GM12872 (cell line): ENCODE data around the gene CIB4.

ENCODE experiments used
- TF ChIP-seq, protein P1 (sequence below): IDR thresholded peaks from 3 replicates; pipeline ENCODE4 v1.5.1; 2011; ENCODE audit warnings: low read depth, mild to moderate bottlenecking, low read length, moderate library complexity; ENCODE audit not compliant: insufficient read depth

The CIB4 gene

GRCh38 chr2:26646986-26647672, 6.0 kb upstream of the CIB4 start:
- TF ChIP-seq, protein P1, sequence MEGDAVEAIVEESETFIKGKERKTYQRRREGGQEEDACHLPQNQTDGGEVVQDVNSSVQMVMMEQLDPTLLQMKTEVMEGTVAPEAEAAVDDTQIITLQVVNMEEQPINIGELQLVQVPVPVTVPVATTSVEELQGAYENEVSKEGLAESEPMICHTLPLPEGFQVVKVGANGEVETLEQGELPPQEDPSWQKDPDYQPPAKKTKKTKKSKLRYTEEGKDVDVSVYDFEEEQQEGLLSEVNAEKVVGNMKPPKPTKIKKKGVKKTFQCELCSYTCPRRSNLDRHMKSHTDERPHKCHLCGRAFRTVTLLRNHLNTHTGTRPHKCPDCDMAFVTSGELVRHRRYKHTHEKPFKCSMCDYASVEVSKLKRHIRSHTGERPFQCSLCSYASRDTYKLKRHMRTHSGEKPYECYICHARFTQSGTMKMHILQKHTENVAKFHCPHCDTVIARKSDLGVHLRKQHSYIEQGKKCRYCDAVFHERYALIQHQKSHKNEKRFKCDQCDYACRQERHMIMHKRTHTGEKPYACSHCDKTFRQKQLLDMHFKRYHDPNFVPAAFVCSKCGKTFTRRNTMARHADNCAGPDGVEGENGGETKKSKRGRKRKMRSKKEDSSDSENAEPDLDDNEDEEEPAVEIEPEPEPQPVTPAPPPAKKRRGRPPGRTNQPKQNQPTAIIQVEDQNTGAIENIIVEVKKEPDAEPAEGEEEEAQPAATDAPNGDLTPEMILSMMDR = no peak

GRCh38 chr2:26645762-26646161, 4.6 kb upstream of the CIB4 start:
- TF ChIP-seq, protein P1 = no peak

- TF ChIP-seq, protein P1 = no peak
These were observed 3.1 kb upstream of the CIB4 start for GRCh38 chr2:26644188-26644835.

DNA sequence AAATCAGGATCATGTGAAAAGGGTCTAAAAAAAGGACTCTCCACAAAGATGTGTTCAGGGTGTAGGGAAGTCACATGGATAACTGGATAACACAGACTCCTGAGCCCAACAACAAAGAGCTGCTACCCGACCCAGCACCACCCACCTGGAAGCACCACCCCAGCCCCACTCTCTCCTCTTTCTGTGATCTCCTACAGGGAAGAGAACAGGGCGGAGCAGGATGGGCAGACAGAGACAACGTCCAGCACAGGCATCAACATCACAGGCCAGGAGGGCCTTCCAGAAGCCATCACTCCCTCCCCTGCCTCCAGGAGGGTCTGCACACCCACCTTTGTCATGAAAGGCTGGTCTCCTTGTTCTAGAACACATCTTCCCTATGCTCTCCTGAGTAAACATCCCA, 1.3 kb upstream of the CIB4 start:
- TF ChIP-seq, protein P1 = no peak

GRCh38 chr2:26640331-26640745, 828 bp downstream of the CIB4 start:
- TF ChIP-seq, protein P1 = no peak

- TF ChIP-seq, protein P1 = no peak
These were observed 1.4 kb downstream of the CIB4 start for GRCh38 chr2:26639685-26640243.

DNA sequence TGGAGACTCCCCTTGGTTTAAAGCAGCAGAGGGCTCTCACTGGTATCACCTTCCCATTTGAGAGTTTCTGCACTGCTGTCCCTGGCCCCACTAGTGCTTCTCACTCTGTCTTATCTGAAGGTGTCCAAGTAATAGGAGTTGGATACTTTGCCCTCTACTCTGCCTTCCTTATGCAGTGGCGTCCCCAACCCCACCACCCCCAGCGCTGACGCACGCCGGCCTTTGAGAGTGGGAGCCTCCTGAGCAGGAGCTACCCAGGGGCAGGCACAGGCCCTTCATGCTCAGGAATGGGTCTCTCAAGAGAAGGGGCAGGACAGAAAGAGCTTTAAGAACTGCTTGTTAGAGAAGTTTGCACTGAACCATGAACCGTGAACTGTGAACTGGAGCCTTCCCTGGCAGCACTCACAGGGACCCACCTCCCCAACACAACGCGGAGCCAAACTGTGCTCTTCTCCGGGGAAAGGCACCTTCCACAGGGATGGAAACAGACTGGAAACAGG, 3.3 kb downstream of the CIB4 start:
- TF ChIP-seq, protein P1 = no peak
